ENCODE measurements around the gene TMEM181. TPM values are rescaled to one million over a fixed set of nuclear protein-coding genes. Genes with fewer than 3 reads are reported as not detected.

The TMEM181 gene
- total and polyA plus RNA-seq, 4 donors = 6.4 to 15.6 (median 12.6) TPM

- TF ChIP-seq, protein P1, sequence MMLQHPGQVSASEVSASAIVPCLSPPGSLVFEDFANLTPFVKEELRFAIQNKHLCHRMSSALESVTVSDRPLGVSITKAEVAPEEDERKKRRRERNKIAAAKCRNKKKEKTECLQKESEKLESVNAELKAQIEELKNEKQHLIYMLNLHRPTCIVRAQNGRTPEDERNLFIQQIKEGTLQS (IDR thresholded peaks at IDR 0.05) = no peak
- TF ChIP-seq, protein P2, sequence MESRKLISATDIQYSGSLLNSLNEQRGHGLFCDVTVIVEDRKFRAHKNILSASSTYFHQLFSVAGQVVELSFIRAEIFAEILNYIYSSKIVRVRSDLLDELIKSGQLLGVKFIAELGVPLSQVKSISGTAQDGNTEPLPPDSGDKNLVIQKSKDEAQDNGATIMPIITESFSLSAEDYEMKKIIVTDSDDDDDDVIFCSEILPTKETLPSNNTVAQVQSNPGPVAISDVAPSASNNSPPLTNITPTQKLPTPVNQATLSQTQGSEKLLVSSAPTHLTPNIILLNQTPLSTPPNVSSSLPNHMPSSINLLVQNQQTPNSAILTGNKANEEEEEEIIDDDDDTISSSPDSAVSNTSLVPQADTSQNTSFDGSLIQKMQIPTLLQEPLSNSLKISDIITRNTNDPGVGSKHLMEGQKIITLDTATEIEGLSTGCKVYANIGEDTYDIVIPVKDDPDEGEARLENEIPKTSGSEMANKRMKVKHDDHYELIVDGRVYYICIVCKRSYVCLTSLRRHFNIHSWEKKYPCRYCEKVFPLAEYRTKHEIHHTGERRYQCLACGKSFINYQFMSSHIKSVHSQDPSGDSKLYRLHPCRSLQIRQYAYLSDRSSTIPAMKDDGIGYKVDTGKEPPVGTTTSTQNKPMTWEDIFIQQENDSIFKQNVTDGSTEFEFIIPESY (IDR thresholded peaks at IDR 0.05) = no peak
- 91% methylated on average over 25 of the region's 25 CpGs for WGBS
- Histone ChIP-seq H3K27ac (ENCODE audit: low read depth in 1 of 2, low read length in 2 of 2) (no peak overlapping the region), H3K9ac (ENCODE audit: low read depth in 1 of 2, low read length in 2 of 2) (no peak overlapping the region), H3K36me3 (ENCODE audit: control insufficient read depth in 4 of 4, insufficient read depth in 3 of 4, low read depth in 1 of 4, low read length in 3 of 4) (peaks cover 0 to 13% (median 11%) of the 10 kb centered on the region in 4 donors), H3K4me1 (ENCODE audit: control insufficient read depth in 4 of 4, insufficient read depth in 4 of 4, low read length in 3 of 4) (no peaks in the 10 kb centered on the region), H3K27me3 (ENCODE audit: control insufficient read depth in 4 of 4, insufficient read depth in 4 of 4, low read length in 3 of 4) (no peaks in the 10 kb centered on the region), H3K4me3 (ENCODE audit: low read depth in 1 of 3, low read length in 3 of 3) (no peak overlapping the region), H3K9me3 (ENCODE audit: control insufficient read depth in 4 of 4, low read length in 3 of 4) (no peaks in the 10 kb centered on the region)
- peak; percentile 33 for DNase-seq (ENCODE audit: low spot score)
Measured at GRCh38 chr6:158621694-158622544, 62.0 kb downstream of the TMEM181 start.

- Histone ChIP-seq H3K4me3 (ENCODE audit: low read depth in 1 of 3, low read length in 3 of 3) (no peak overlapping the region), H3K27ac (ENCODE audit: low read depth in 1 of 2, low read length in 2 of 2) (no peak overlapping the region), H3K9ac (ENCODE audit: low read depth in 1 of 2, low read length in 2 of 2) (no peak overlapping the region), H3K9me3 (ENCODE audit: control insufficient read depth in 4 of 4, low read length in 3 of 4) (no peaks in the 10 kb centered on the region), H3K27me3 (ENCODE audit: control insufficient read depth in 4 of 4, insufficient read depth in 4 of 4, low read length in 3 of 4) (no peaks in the 10 kb centered on the region), H3K36me3 (ENCODE audit: control insufficient read depth in 4 of 4, insufficient read depth in 3 of 4, low read depth in 1 of 4, low read length in 3 of 4) (peaks cover 0 to 14% (median 12%) of the 10 kb centered on the region in 4 donors), H3K4me1 (ENCODE audit: control insufficient read depth in 4 of 4, insufficient read depth in 4 of 4, low read length in 3 of 4) (no peaks in the 10 kb centered on the region)
- 85% methylated on average over 10 of the region's 10 CpGs for WGBS
- peak; percentile 16 for DNase-seq (ENCODE audit: low spot score)
- no peak for TF ChIP-seq FOXA2 (IDR thresholded peaks at IDR 0.05)
- no peak for TF ChIP-seq SP1 (IDR thresholded peaks at IDR 0.05)
- TF ChIP-seq TAF1 (conservative IDR thresholded peaks at IDR 0.05) = no peak
- TF ChIP-seq, protein P2 (IDR thresholded peaks at IDR 0.05) = no peak
- no peak for TF ChIP-seq NR2F2 (IDR thresholded peaks at IDR 0.05)
- no peak for TF ChIP-seq GABPA (IDR thresholded peaks at IDR 0.05 in 1 of 2, conservative IDR thresholded peaks at IDR 0.05 in 1 of 2)
Measured at GRCh38 chr6:158622545-158623190, 62.8 kb downstream of the TMEM181 start.

- H3K9me3 ChIP-seq (ENCODE audit: control insufficient read depth in 4 of 4, low read length in 3 of 4) = no peaks in the 10 kb centered on the region
- H3K27ac ChIP-seq (ENCODE audit: low read depth in 1 of 2, low read length in 2 of 2) = no peak overlapping the region
- H3K27me3 ChIP-seq (ENCODE audit: control insufficient read depth in 4 of 4, insufficient read depth in 4 of 4, low read length in 3 of 4) = no peaks in the 10 kb centered on the region
- peaks cover 0 to 6% (median 0%) of the 10 kb centered on the region in 4 donors for H3K4me1 ChIP-seq (ENCODE audit: control insufficient read depth in 4 of 4, insufficient read depth in 4 of 4, low read length in 3 of 4)
- peak; percentile 29 for DNase-seq (ENCODE audit: low spot score)
- H3K4me3 ChIP-seq (ENCODE audit: low read depth in 1 of 3, low read length in 3 of 3) = no peak overlapping the region
- TF ChIP-seq HNF4A (conservative IDR thresholded peaks at IDR 0.05) (no peak), NR2F2 (IDR thresholded peaks at IDR 0.05) (no peak), TAF1 (conservative IDR thresholded peaks at IDR 0.05) (no peak), JUND (IDR thresholded peaks at IDR 0.05) (no peak), YY1 (IDR thresholded peaks at IDR 0.05) (no peak), FOXA1 (IDR thresholded peaks at IDR 0.05) (no peak), GABPA (IDR thresholded peaks at IDR 0.05 in 1 of 2, conservative IDR thresholded peaks at IDR 0.05 in 1 of 2) (no peak), SP1 (IDR thresholded peaks at IDR 0.05) (no peak), HNF4G (IDR thresholded peaks at IDR 0.05) (no peak)
- TF ChIP-seq, protein P2 (IDR thresholded peaks at IDR 0.05) = no peak
- TF ChIP-seq, protein P1 (IDR thresholded peaks at IDR 0.05) = no peak
- WGBS = 96% methylated on average over 25 of the region's 25 CpGs
- H3K9ac ChIP-seq (ENCODE audit: low read depth in 1 of 2, low read length in 2 of 2) = no peak overlapping the region
- H3K36me3 ChIP-seq (ENCODE audit: control insufficient read depth in 4 of 4, insufficient read depth in 3 of 4, low read depth in 1 of 4, low read length in 3 of 4) = peaks cover 0 to 15% (median 13%) of the 10 kb centered on the region in 4 donors
Measured at GRCh38 chr6:158624684-158625682, 65.1 kb downstream of the TMEM181 start.

Data from liver (tissue), 9 donors.